ENCODE results near the gene LRTM2.

DNA sequence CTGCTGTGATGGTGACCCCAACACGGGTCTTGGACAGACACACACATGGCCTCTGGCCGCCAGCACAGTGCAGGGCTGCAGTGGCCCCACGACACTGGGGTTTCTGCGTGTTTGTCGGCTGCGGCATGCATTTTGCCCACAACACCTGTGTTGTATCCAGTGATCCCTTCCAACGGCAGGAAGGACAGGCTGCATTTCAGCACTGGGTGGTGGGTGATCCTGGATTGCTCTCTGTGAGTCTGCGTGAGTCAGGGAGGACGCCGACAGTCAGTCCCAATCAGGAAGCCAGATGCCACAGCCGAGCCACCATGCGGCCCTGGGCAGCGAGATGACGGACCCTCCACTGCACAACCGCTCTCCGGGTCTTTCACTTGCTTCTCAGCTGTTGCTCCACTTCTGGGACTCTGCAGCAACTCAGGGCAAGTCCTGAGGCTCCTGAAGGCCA, 20.6 kb downstream of the LRTM2 start:
- TF ChIP-seq, protein P1, sequence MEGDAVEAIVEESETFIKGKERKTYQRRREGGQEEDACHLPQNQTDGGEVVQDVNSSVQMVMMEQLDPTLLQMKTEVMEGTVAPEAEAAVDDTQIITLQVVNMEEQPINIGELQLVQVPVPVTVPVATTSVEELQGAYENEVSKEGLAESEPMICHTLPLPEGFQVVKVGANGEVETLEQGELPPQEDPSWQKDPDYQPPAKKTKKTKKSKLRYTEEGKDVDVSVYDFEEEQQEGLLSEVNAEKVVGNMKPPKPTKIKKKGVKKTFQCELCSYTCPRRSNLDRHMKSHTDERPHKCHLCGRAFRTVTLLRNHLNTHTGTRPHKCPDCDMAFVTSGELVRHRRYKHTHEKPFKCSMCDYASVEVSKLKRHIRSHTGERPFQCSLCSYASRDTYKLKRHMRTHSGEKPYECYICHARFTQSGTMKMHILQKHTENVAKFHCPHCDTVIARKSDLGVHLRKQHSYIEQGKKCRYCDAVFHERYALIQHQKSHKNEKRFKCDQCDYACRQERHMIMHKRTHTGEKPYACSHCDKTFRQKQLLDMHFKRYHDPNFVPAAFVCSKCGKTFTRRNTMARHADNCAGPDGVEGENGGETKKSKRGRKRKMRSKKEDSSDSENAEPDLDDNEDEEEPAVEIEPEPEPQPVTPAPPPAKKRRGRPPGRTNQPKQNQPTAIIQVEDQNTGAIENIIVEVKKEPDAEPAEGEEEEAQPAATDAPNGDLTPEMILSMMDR (conservative IDR thresholded peaks at IDR 0.05 in 1 of 2, IDR thresholded peaks at IDR 0.05 in 1 of 2; ENCODE audit: low read depth in 1 of 2, low read length in 2 of 2), result no peak
- no peak for TF ChIP-seq EZH2 (IDR thresholded peaks at IDR 0.05; ENCODE audit: low read length, missing control alignments)

All from fibroblast of lung (primary cell).